Measurements from ENCODE around the gene BZW1. TPM values are rescaled to one million over a fixed set of nuclear protein-coding genes. Genes with fewer than 3 reads are reported as not detected.

The BZW1 gene
- total and polyA plus RNA-seq, 2 of the 4 experiments (the other 2 are of a cell fraction): 204 to 268 TPM

- ATAC-seq (ENCODE audit: low read depth): no peak
- Histone ChIP-seq H3K4me2 (ENCODE audit: low read depth, low read length) (no peak overlapping the region), H2AK5ac (ENCODE audit: low read depth, low read length) (no peak overlapping the region), H3K9me1 (ENCODE audit: insufficient read depth, low read length) (peaks cover 5% of the 10 kb centered on the region; the same call in 1 of the 2 replicates), H2AFZ (replicated peaks; ENCODE audit: low read length, poor library complexity) (no peak overlapping the region), H3K9me3 (ENCODE audit: control insufficient read depth, insufficient read depth, low read length) (no peaks in the 10 kb centered on the region), H3K23ac (ENCODE audit: low read depth, low read length) (no peak overlapping the region), H2BK120ac (ENCODE audit: low read depth, low read length) (no peak overlapping the region), H3K4ac (ENCODE audit: low read depth, low read length) (no peak overlapping the region), H3K27ac (ENCODE audit: insufficient read depth, low read length) (no peak overlapping the region), H3K14ac (replicated peaks; ENCODE audit: low read depth, low read length) (no peak overlapping the region), H3K56ac (ENCODE audit: extremely low read depth, insufficient read depth, low read length) (no peak overlapping the region), H4K5ac (ENCODE audit: low read depth, low read length) (no peak overlapping the region), H3K4me1 (ENCODE audit: control insufficient read depth, insufficient read depth, low read length) (no peaks in the 10 kb centered on the region), H4K91ac (ENCODE audit: insufficient read depth, low read depth, low read length) (no peak overlapping the region), H4K20me1 (ENCODE audit: insufficient read depth, low read length) (peaks cover 11% of the 10 kb centered on the region), H2BK5ac (ENCODE audit: low read depth, low read length, poor library complexity, severe bottlenecking) (no peak overlapping the region), H3K27me3 (ENCODE audit: control insufficient read depth, insufficient read depth, low read length) (no peaks in the 10 kb centered on the region; the same call in none of the 2 replicates), H2BK15ac (ENCODE audit: low read depth, low read length) (no peak overlapping the region), H3K79me1 (ENCODE audit: low read depth in 1 of 2, low read length in 2 of 2) (peaks cover 0 to 5% of the 10 kb centered on the region in 2 experiments; a peak in 2 of 4 replicates), H3K9ac (ENCODE audit: low read depth, low read length) (no peak overlapping the region), H3K4me3 (ENCODE audit: insufficient read depth, low read depth, low read length) (no peak overlapping the region), H2BK20ac (ENCODE audit: low read depth, low read length) (no peak overlapping the region), H2AK9ac (replicated peaks; ENCODE audit: low read depth, low read length, poor library complexity) (no peak overlapping the region), H3K18ac (ENCODE audit: low read depth, low read length) (no peak overlapping the region), H3K36me3 (ENCODE audit: control insufficient read depth, insufficient read depth, low read length) (peaks cover 13% of the 10 kb centered on the region), H4K8ac (ENCODE audit: low read depth in 2 of 2, low read length in 2 of 2) (no peak overlapping the region)
- ChIA-PET CTCF (interaction anchor here (0.7 kb wide), 1 partner anchor 26 kb away, joined by 3 read pairs; no protein-coding TSS in a partner anchor), POLR2A (ENCODE audit: unreplicated experiment) (no interaction called here)
- dilution Hi-C loops (cut with HindIII; ENCODE audit: low sequenced_read_pairs, unreplicated experiment) (no loop called here), intact Hi-C loops (cut with micrococcal nuclease) (no loop called here), in situ Hi-C loops (cut with MboI; ENCODE audit: low sequenced_read_pairs) (no loop called here)
- no TSS peak for BruUV-seq (replicated peaks)
- TF ChIP-seq MXI1 (IDR thresholded peaks at IDR 0.05; ENCODE audit: borderline replicate concordance, low read depth, low read length): no peak
- TF ChIP-seq RFX5 (IDR thresholded peaks at IDR 0.05; ENCODE audit: low read depth, low read length): no peak
- TF ChIP-seq USF2 (IDR thresholded peaks at IDR 0.05; ENCODE audit: low read depth, low read length): no peak
- TF ChIP-seq SMC3 (IDR thresholded peaks at IDR 0.05; ENCODE audit: low read depth, low read length): no peak
- DNase-seq: no peak
Measured at GRCh38 chr2:200847269-200847668, 35.6 kb downstream of the BZW1 start.
